Measurements from ENCODE around the gene GET3.

GET3 gene

DNA sequence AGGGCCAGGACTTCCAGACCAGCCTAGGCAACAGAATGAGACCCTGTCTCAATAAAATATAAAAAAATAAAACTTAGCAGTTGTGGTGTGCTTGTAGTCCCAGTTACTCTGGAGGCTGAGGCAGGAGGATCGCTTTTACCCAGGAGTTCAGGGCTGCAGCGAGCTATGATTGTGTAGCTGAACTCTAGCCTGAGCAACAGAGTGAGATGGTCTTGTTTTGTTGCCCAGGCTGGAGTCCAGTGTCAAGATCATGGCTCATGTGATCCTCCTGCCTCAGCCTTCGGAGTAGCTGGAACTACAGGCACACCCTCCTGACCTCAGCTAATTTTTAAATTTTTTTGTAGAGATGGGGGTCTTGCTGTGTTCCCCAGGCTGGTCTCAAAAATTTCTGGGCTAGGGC, 49.7 kb downstream of the GET3 start:
- Histone ChIP-seq H3K9me3 (ENCODE audit: insufficient read depth, low read depth, low read length) (no peaks in the 10 kb centered on the region), H3K4me1 (ENCODE audit: insufficient read depth, low read length, poor library complexity, severe bottlenecking) (peaks cover 34% of the 10 kb centered on the region), H3K9ac (ENCODE audit: low read depth, low read length, poor library complexity, severe bottlenecking) (no peak overlapping the region), H3K9me2 (replicated peaks; ENCODE audit: low read depth, low read length) (no peaks in the 10 kb centered on the region), H3K4me2 (ENCODE audit: low read depth, low read length, poor library complexity, severe bottlenecking) (no peak overlapping the region), H3K4me3 (ENCODE audit: low read length, poor library complexity, severe bottlenecking) (no peak overlapping the region), H3K27me3 (ENCODE audit: insufficient read depth, low read length, poor library complexity, severe bottlenecking) (no peaks in the 10 kb centered on the region), H4K20me1 (ENCODE audit: insufficient read depth, low read length, poor library complexity, severe bottlenecking) (no peaks in the 10 kb centered on the region), H3K36me3 (ENCODE audit: insufficient read depth, low read length) (no peaks in the 10 kb centered on the region), H3K79me2 (ENCODE audit: insufficient read depth, low read length) (peaks cover 8% of the 10 kb centered on the region; the same call in 1 of the 2 replicates), H2AFZ (ENCODE audit: low read length) (no peak overlapping the region), H3F3A (ENCODE audit: low read depth) (no peaks in the 10 kb centered on the region; the same call in 1 of the 2 replicates)
- TF ChIP-seq EZH2phosphoT487 (IDR thresholded peaks at IDR 0.05; ENCODE audit: borderline replicate concordance): no peak

DNA sequence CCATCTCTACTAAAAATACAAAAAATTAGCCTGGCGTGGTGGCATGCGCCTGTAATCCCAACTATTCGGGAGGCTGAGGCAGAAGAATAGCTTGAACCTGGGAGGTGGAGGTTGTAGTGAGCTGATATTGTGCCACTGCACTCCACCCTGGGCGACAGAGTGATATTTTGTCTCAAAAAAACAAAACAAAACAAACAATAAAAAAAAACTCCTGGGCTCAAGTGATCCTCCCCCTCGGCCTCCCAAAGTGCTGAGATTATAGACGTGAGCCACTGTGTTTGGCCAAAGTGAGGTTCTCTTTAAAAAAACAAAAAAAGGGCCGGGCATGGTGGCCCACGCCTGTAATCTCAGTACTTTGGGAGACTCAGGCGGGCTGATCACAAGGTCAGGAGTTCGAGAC, 50.2 kb downstream of the GET3 start:
- Histone ChIP-seq H3K4me2 (ENCODE audit: low read depth, low read length, poor library complexity, severe bottlenecking) (no peak overlapping the region), H3K9me2 (replicated peaks; ENCODE audit: low read depth, low read length) (no peaks in the 10 kb centered on the region), H4K20me1 (ENCODE audit: insufficient read depth, low read length, poor library complexity, severe bottlenecking) (no peaks in the 10 kb centered on the region), H2AFZ (ENCODE audit: low read length) (no peak overlapping the region), H3K4me1 (ENCODE audit: insufficient read depth, low read length, poor library complexity, severe bottlenecking) (peaks cover 31% of the 10 kb centered on the region), H3K9me3 (ENCODE audit: insufficient read depth, low read depth, low read length) (no peaks in the 10 kb centered on the region), H3K27me3 (ENCODE audit: insufficient read depth, low read length, poor library complexity, severe bottlenecking) (no peaks in the 10 kb centered on the region), H3K4me3 (ENCODE audit: low read length, poor library complexity, severe bottlenecking) (no peak overlapping the region), H3K36me3 (ENCODE audit: insufficient read depth, low read length) (no peaks in the 10 kb centered on the region), H3K9ac (ENCODE audit: low read depth, low read length, poor library complexity, severe bottlenecking) (no peak overlapping the region), H3F3A (ENCODE audit: low read depth) (no peaks in the 10 kb centered on the region; the same call in 1 of the 2 replicates), H3K79me2 (ENCODE audit: insufficient read depth, low read length) (peaks cover 12% of the 10 kb centered on the region)
- TF ChIP-seq EZH2phosphoT487 (IDR thresholded peaks at IDR 0.05; ENCODE audit: borderline replicate concordance) (no peak), CTCF (conservative IDR thresholded peaks at IDR 0.05; ENCODE audit: low read length) (no peak)

DNA sequence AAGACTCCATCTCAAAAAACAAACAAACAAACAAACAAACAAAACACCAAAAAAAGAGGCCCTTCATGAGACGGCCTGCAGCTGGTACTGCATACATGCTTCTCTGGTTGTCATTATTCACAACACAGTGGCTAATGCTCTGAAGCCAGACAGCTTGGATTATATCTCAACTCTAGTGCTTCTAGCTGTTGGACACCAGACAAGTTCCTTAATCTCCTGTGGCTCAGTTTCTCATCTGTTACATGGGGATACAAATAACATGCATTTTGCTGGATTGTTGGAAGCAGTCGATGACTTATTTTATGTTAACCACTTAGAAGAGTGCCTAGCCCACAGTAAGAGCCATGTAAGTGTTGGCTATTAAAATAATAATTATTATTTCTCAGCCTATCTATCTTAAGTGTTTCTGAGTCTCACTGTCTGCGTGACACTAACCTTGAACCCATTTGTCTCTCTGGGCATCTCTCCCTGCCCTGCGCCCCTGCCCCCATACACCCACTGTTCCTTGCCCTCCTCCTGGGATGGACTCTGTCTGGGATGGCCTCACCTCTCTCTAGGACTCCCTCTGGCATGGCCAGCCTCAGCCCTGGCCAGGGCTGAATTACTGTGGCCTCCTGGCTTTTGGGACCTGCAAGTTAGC, 50.9 kb downstream of the GET3 start:
- H3K4me3 ChIP-seq (ENCODE audit: low read length, poor library complexity, severe bottlenecking): no peak overlapping the region
- peaks cover 19% of the 10 kb centered on the region for H3K79me2 ChIP-seq (ENCODE audit: insufficient read depth, low read length)
- no peak overlapping the region for H3K9ac ChIP-seq (ENCODE audit: low read depth, low read length, poor library complexity, severe bottlenecking)
- H3K4me2 ChIP-seq (ENCODE audit: low read depth, low read length, poor library complexity, severe bottlenecking): no peak overlapping the region
- TF ChIP-seq CTCF (conservative IDR thresholded peaks at IDR 0.05; ENCODE audit: low read length): no peak
- no peak for TF ChIP-seq EZH2phosphoT487 (IDR thresholded peaks at IDR 0.05; ENCODE audit: borderline replicate concordance)
- no peaks in the 10 kb centered on the region; the same call in 1 of the 2 replicates for H3F3A ChIP-seq (ENCODE audit: low read depth)
- no peak overlapping the region for H2AFZ ChIP-seq (ENCODE audit: low read length)
- no peaks in the 10 kb centered on the region for H3K27me3 ChIP-seq (ENCODE audit: insufficient read depth, low read length, poor library complexity, severe bottlenecking)
- H3K9me3 ChIP-seq (ENCODE audit: insufficient read depth, low read depth, low read length): no peaks in the 10 kb centered on the region
- no peaks in the 10 kb centered on the region for H4K20me1 ChIP-seq (ENCODE audit: insufficient read depth, low read length, poor library complexity, severe bottlenecking)
- H3K4me1 ChIP-seq (ENCODE audit: insufficient read depth, low read length, poor library complexity, severe bottlenecking): peaks cover 33% of the 10 kb centered on the region
- no peaks in the 10 kb centered on the region for H3K9me2 ChIP-seq (replicated peaks; ENCODE audit: low read depth, low read length)
- no peaks in the 10 kb centered on the region for H3K36me3 ChIP-seq (ENCODE audit: insufficient read depth, low read length)

DNA sequence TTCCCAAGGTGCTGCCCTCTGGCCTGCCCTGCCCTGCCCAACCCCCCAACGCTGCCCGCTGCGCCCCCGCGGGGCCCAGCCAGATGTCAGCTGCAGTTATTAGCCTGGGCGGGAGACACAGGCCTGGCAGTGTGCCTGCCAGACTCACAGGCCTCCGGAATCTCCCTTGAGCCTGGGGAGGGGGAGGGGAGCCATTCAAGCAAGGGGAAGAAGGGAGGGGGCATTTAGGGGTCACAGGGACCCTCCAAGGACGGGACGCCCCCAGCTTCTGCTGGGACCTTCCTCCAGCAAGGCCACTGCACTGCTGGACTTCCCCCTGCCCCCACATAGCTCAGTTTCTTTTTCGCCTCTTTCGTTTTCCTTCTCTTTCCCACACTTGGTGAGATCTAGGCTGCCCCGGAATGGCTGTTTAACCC, 51.4 kb downstream of the GET3 start:
- Histone ChIP-seq H3K9me2 (replicated peaks; ENCODE audit: low read depth, low read length) (no peaks in the 10 kb centered on the region), H4K20me1 (ENCODE audit: insufficient read depth, low read length, poor library complexity, severe bottlenecking) (no peaks in the 10 kb centered on the region), H3K9ac (ENCODE audit: low read depth, low read length, poor library complexity, severe bottlenecking) (no peak overlapping the region), H3K27me3 (ENCODE audit: insufficient read depth, low read length, poor library complexity, severe bottlenecking) (no peaks in the 10 kb centered on the region), H3K4me1 (ENCODE audit: insufficient read depth, low read length, poor library complexity, severe bottlenecking) (peaks cover 35% of the 10 kb centered on the region), H3F3A (ENCODE audit: low read depth) (no peaks in the 10 kb centered on the region; the same call in 1 of the 2 replicates), H2AFZ (ENCODE audit: low read length) (no peak overlapping the region), H3K36me3 (ENCODE audit: insufficient read depth, low read length) (no peaks in the 10 kb centered on the region), H3K9me3 (ENCODE audit: insufficient read depth, low read depth, low read length) (no peaks in the 10 kb centered on the region), H3K4me2 (ENCODE audit: low read depth, low read length, poor library complexity, severe bottlenecking) (no peak overlapping the region), H3K79me2 (ENCODE audit: insufficient read depth, low read length) (peaks cover 21% of the 10 kb centered on the region), H3K4me3 (ENCODE audit: low read length, poor library complexity, severe bottlenecking) (no peak overlapping the region)
- TF ChIP-seq EZH2phosphoT487 (IDR thresholded peaks at IDR 0.05; ENCODE audit: borderline replicate concordance) (no peak), CTCF (conservative IDR thresholded peaks at IDR 0.05; ENCODE audit: low read length) (no peak)

All from Loucy (cell line).